Measurements from ENCODE around the gene SYNPO2.
"Not testable (repeated sequence)": the region's sequence is repeated elsewhere in the genome, so short reads cannot be mapped to it uniquely, and the experiment has no call there.

The SYNPO2 gene, protein sequence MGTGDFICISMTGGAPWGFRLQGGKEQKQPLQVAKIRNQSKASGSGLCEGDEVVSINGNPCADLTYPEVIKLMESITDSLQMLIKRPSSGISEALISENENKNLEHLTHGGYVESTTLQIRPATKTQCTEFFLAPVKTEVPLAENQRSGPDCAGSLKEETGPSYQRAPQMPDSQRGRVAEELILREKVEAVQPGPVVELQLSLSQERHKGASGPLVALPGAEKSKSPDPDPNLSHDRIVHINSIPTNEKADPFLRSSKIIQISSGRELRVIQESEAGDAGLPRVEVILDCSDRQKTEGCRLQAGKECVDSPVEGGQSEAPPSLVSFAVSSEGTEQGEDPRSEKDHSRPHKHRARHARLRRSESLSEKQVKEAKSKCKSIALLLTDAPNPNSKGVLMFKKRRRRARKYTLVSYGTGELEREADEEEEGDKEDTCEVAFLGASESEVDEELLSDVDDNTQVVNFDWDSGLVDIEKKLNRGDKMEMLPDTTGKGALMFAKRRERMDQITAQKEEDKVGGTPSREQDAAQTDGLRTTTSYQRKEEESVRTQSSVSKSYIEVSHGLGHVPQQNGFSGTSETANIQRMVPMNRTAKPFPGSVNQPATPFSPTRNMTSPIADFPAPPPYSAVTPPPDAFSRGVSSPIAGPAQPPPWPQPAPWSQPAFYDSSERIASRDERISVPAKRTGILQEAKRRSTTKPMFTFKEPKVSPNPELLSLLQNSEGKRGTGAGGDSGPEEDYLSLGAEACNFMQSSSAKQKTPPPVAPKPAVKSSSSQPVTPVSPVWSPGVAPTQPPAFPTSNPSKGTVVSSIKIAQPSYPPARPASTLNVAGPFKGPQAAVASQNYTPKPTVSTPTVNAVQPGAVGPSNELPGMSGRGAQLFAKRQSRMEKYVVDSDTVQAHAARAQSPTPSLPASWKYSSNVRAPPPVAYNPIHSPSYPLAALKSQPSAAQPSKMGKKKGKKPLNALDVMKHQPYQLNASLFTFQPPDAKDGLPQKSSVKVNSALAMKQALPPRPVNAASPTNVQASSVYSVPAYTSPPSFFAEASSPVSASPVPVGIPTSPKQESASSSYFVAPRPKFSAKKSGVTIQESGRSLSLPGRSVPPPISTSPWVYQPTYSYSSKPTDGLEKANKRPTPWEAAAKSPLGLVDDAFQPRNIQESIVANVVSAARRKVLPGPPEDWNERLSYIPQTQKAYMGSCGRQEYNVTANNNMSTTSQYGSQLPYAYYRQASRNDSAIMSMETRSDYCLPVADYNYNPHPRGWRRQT

DNA sequence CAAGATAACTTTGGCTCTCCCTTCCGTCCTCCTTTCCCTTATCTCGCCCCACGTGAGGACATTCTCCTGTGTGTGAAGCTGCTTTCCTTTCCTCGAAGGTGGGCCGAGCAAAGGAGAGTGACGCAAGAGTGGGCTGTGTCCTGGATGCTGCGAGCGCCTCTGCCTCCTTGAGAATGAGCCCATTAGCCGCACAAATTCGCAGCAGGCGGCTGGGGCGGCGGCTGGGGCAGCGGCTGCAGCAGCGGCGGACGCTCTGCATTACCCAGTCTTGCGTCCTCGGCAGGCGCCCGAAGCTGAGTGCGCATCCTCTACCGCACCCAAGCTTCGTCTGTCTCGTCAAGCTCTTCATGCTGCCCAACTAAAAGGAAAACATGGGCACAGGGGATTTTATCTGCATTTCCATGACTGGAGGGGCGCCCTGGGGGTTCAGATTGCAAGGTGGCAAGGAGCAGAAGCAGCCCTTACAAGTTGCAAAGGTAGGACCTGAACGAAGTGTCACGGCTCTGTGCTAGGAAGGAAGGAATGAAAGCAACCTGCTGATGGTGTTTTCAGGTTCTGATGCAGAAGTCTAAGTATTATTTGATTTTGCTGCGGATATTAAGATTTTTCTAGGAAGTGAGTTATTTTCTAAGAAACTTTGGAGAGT lies at the start of gene SYNPO2:
TSS of gene SYNPO2 (plus strand) at position 189 of the 646 bp plus-strand sequence. CDS start at position 372, 183 bp downstream.
- peak in 1 of 2 experiments; percentile 12 for DNase-seq

- DNase-seq, result no peak
These were observed 49.3 kb upstream of the SYNPO2 start for GRCh38 chr4:118839221-118839927.

- no peak for DNase-seq
These were observed 46.6 kb upstream of the SYNPO2 start for GRCh38 chr4:118842055-118842454.

- DNase-seq, result no peak
These were observed 45.4 kb upstream of the SYNPO2 start for GRCh38 chr4:118843237-118843636.

DNA sequence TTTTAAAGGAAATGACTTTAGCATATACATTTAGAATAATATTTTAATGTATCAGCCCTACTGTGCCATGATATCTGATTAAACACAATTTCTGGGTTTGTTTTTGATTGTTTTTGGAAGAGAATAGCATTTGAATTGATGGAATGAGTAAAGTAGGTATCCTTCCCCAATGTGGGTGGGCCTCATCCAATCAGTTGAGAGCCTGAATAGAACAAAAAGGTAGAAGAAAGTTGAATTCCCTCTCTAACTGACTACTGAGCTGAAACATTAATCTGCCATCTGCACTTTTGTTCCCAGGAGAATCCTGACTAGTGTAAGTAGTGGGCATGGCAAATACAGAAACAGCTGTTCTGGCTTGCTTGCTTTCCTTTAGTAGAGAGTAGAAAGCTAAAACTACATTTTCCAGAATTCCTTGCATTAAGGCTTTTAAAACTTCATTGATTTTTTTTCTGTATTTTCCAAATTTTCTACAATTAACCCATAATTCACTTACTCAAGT lies 43.1 kb upstream of the SYNPO2 start:
- no peak for DNase-seq

DNA sequence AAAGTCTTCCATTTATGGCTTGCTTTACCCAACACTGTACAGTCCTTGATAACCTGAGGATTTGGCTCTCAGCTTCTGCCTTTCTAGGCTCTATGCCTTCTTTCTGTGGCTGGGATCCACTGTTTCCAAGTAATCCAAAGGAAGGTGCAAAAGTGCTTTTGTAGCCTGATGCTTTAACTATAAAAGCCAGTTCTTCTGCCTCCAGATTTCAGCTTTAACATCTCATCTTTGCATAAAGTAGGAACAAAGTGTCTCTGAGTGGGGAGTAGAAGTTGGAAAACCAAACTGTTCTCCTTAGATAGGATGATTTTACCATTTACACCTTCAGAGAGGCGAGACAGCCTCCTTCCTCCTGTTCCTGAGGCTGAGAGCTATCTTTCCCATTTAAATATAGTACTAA lies 41.7 kb upstream of the SYNPO2 start:
- no peak for DNase-seq

GRCh38 chr4:118848242-118848641 lies 40.4 kb upstream of the SYNPO2 start:
- no peak for DNase-seq

- no peak for DNase-seq
These were observed 39.8 kb upstream of the SYNPO2 start for GRCh38 chr4:118848901-118849300.

DNA sequence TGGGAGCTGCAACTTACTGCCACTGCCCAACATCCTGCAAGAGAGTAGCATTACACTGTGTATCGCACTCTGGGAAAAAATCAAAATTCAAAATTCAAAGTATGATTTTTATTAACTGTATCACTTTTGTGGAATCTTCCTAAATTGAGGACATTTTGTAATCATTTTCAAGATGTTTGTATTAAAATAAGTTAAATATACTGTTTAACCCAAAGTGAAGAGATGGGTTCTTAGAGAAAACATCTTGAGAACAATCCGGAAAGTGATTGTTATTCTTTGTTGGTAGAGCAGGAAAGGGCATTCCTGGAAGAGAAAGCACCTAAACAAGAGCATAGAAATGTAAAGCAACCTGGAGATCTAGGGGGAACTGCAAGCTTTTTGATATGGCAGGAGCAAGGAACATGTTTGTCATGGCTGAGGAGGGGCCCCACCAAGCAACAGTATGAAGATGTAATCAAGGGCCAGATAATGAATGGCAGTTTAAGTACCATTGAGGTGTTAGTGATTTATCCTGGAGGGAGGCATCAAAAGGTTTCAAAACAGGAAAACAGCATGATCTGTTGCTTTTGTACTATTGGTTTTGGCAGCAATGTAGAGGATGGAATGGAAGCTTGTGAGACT lies 38.7 kb upstream of the SYNPO2 start:
- DNase-seq, result no peak

DNA sequence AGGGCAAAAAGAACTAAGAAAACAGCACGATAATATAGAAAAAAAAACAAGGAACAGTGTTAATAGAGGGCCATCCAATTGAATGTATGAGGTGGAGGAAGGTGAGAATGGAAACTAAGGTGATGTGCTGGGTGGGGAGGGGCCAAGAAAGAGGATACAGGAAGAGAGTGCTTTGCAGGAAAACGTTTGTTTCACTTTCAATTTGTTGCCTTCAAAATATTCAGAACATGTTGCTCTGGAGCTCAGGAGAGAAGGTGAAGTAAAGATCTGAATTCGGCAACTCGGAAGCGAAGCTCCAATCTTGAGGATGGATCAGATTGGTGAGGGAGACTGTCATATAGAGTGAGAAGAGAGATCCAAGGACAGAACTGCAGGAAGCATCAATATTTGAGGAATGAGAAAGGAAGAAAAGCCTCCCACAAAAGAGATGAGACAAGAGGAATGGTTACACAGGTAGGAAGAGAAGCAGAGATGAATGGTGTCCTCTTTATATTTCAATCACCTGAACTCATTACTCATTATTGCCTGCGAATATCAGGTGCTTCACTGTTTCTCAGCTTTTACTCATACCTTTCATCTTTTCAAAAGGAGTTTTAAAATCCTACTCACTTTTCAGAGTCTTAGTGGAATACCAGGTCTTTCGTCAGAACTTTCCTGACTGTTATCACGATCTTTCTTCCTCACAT lies 38.0 kb upstream of the SYNPO2 start:
- peak in 1 of 2 experiments; percentile 46 for DNase-seq

GRCh38 chr4:118857760-118858159 lies 30.9 kb upstream of the SYNPO2 start:
- no peak for DNase-seq

DNA sequence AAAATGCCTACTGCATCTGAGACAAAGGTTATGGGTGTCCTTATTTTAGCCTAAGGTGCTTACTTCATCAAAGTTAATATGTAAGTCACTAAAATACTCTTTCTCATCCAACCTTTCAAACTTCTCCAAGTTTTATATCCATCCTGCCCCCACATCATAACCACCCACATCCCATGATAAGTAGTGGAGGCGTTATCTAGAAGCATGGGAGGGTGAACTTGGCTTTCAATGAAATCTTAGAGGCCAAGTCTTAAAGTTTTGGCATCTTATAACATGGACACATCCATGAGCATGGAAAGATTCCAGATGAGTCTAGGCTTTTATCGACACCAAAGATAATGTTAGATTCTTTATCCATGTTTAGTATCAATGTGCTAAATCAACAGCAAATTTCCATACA lies 29.9 kb upstream of the SYNPO2 start:
- no peak for DNase-seq

GRCh38 chr4:118865091-118865708 lies 23.5 kb upstream of the SYNPO2 start:
- DNase-seq, result no peak

DNA sequence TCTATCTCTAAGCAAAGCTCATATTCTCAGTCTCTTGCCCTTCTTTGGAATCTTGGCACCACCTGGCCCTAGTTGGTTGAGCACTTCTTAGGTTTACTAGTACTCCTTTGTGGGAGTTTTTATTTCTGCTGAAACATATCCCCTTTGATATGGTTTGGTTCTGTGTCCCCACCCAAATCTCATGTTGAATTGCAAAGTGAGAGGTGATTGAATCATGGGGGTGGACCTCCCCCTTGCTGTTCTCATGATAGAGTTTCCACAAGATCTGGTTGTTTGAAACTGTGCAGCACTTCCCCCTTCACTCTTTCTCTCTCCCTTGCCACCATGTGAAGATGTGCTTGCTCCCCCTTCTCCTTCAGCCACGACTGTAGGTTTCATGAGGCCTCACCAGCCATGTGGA lies 22.2 kb upstream of the SYNPO2 start:
- no peak for DNase-seq

DNA sequence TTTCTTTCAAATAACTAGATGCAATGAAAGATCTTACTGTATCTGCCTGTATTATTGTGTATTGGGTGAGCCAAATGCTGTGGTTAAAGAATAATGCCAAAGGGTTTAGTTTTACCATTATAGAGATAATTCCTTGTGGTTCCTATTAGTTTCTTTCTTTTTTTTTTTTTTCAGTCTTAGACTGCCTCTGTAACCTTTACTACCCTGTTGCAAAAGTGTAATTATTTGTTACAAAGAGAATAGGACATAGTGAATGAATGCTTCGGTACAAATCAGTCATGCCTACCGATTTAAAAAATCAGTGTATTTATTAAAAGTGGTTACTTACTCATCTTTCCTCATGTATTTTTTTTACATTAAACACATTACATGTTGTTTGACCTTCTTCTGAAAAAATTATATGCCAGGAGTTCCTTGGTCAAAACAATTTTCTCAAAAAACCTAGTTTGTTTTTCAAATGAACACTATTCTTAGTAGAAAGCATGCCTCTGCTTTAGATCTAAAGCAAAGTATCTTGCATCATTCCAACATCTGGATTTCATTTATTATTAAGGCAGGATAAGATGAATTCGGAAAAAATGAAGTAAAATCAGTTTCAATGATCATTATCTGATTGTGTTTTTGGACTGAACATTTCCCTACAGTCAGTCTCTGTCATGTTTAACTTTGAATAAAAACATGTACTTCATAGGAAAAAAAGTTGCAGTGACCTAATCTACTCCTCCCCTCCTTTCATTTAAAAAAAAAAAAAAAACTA lies 21.2 kb upstream of the SYNPO2 start:
- DNase-seq, result no peak

- no peak for DNase-seq
These were observed 18.8 kb upstream of the SYNPO2 start for GRCh38 chr4:118869808-118870342.

GRCh38 chr4:118872181-118872580 lies 16.5 kb upstream of the SYNPO2 start:
- no peak for DNase-seq

GRCh38 chr4:118877797-118878196 lies 10.9 kb upstream of the SYNPO2 start:
- no peak for DNase-seq

- DNase-seq, result not testable (repeated sequence)
These were observed 10.1 kb upstream of the SYNPO2 start for GRCh38 chr4:118878507-118878906.

All from stimulated activated CD4-positive, alpha-beta T cell treated with anti-CD3 and anti-CD28 coated beads, Interleukin-4, amount 100 ng/mL, for 4 hours (primary cell).